Left ventricle myocardium inferior (tissue), 1 donor: Measurements from ENCODE around the gene C20orf173. TPM values are rescaled to one million over a fixed set of nuclear protein-coding genes. Genes with fewer than 3 reads are reported as not detected.
"Not testable (repeated sequence)": the region's sequence is repeated elsewhere in the genome, so short reads cannot be mapped to it uniquely, and the experiment has no call there.

Experiments
- DNase-seq: peaks from one replicate; pipeline ENCODE4 v3.0.0-alpha.2; 2020
- H3K27ac ChIP-seq: fragments of 200-600 bp; replicated peaks from 2 replicates; pipeline ENCODE4 v1.8.0; 2021
- H3K27me3 ChIP-seq: fragments of 200-600 bp; 2 replicates; pipeline ENCODE4 v1.8.0; 2021; ENCODE audit warnings: low read depth
- H3K36me3 ChIP-seq: fragments of 200-600 bp; 2 replicates; pipeline ENCODE4 v1.8.0; 2021
- H3K4me1 ChIP-seq: fragments of 200-600 bp; 2 replicates; pipeline ENCODE4 v1.8.0; 2021
- H3K4me3 ChIP-seq: fragments of 200-600 bp; 2 replicates; pipeline ENCODE4 v1.8.0; 2021; ENCODE audit warnings: mild to moderate bottlenecking, moderate library complexity
- H3K9me3 ChIP-seq: fragments of 200-600 bp; replicated peaks from 2 replicates; pipeline ENCODE4 v1.8.0; 2021
- CTCF ChIP-seq: fragments of 200-600 bp; IDR thresholded peaks from 2 replicates; pipeline ENCODE4 v1.8.0; 2021; ENCODE audit warnings: antibody characterized with exemption, mild to moderate bottlenecking, borderline replicate concordance
- intact Hi-C: fragments of 100-400 bp; cut with micrococcal nuclease; formaldehyde crosslinking; loops from one replicate; pipeline ENCODE4 v1.11.0; 2022
- total RNA-seq: library from RNA; stranded (reverse); fragmentation: NEBNext Ultra II Directional; extraction: Animal tissue kit (Norgen Biotek cat#: 25700); gene quantifications from one replicate; pipeline ENCODE4 v1.2.1, GENCODE V29; 2021
- donor health status: DM: no; HTN: yes; CAD: no; lungs with severe emphysema.

Gene C20orf173
- total RNA-seq, 1 donor from 2014 or later, result not detected

GRCh38 chr20:35551503-35551902 is 22.1 kb upstream of the C20orf173 start:
- DNase-seq, result no peak
- Histone ChIP-seq H3K27ac (no peak overlapping the region), H3K36me3 (peaks cover 85% of the 10 kb centered on the region), H3K9me3 (no peaks in the 10 kb centered on the region), H3K4me3 (no peak overlapping the region), H3K27me3 (no peaks in the 10 kb centered on the region), H3K4me1 (no peaks in the 10 kb centered on the region)
- TF ChIP-seq CTCF, result no peak
- intact Hi-C loops, result no loop called here

- no peak for DNase-seq
- intact Hi-C loops, result no loop called here
- no peaks in the 10 kb centered on the region for H3K9me3 ChIP-seq
- H3K27me3 ChIP-seq, result no peaks in the 10 kb centered on the region
- H3K4me3 ChIP-seq, result no peak overlapping the region
- H3K4me1 ChIP-seq, result peaks cover 8% of the 10 kb centered on the region
- TF ChIP-seq CTCF, result no peak
- H3K36me3 ChIP-seq, result peaks cover 67% of the 10 kb centered on the region
- H3K27ac ChIP-seq, result no peak overlapping the region
These were observed 17.9 kb upstream of the C20orf173 start for GRCh38 chr20:35547329-35547728.

- H3K4me3 ChIP-seq, result no peak overlapping the region
- no peak for DNase-seq
- no peaks in the 10 kb centered on the region for H3K27me3 ChIP-seq
- no peaks in the 10 kb centered on the region for H3K9me3 ChIP-seq
- no peak overlapping the region for H3K27ac ChIP-seq
- H3K4me1 ChIP-seq, result peaks cover 18% of the 10 kb centered on the region
- TF ChIP-seq CTCF, result no peak
- intact Hi-C loops, result no loop called here
- peaks cover 55% of the 10 kb centered on the region for H3K36me3 ChIP-seq
These were observed 16.7 kb upstream of the C20orf173 start for GRCh38 chr20:35546127-35546526.

GRCh38 chr20:35544941-35545340 is 15.5 kb upstream of the C20orf173 start:
- H3K9me3 ChIP-seq, DNase-seq, H3K27ac ChIP-seq, H3K27me3 ChIP-seq, intact Hi-C loops, H3K4me3 ChIP-seq: not testable (repeated sequence)
- Histone ChIP-seq H3K4me1 (peaks cover 20% of the 10 kb centered on the region), H3K36me3 (peaks cover 43% of the 10 kb centered on the region)

DNA sequence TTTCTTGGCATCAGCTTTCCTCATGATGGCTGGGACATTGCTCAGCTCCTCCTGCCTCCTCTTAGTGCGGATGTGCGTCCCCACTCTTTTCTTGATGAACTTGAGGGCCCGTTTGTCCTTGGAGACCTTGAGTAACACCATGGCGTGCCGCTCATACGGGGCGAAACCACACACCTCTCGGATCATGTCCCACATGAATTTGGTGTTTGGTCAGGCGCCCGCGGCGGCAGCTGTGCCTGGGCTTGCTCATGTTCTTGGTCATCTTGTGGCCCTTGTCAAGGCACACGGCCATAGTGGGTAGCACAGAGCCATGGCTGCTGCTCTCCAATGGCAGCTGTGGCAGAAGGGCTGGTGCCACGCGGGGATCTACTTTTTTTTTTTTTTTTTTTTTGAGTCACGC is 15.0 kb upstream of the C20orf173 start:
- Histone ChIP-seq H3K9me3 (no peaks in the 10 kb centered on the region), H3K27me3 (no peaks in the 10 kb centered on the region), H3K4me1 (peaks cover 20% of the 10 kb centered on the region), H3K36me3 (peaks cover 38% of the 10 kb centered on the region), H3K4me3 (no peak overlapping the region), H3K27ac (no peak overlapping the region)
- intact Hi-C loops, result no loop called here
- no peak for TF ChIP-seq CTCF
- DNase-seq, result no peak

DNA sequence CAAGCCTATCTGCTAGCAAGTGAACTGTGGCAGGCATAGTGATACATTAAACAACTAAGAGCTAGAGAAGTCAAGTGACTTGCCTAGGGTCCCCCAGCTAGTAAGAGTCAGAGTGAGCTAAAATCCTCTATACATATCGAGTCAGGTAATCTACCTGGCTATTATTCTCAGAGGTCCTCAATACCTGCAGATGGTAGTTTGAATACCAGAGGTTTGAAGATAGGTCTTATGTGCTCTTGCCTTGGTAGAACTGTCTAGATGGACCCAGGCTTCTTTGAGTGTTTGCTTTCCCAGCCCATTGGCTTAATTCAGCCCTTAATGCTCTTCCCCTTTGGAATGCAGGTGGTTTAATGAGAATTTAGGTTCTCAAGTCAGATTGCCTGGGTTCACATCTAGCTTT is 13.5 kb upstream of the C20orf173 start:
- peak overlapping the region; percentile 84 for H3K4me3 ChIP-seq
- no peaks in the 10 kb centered on the region for H3K27me3 ChIP-seq
- TF ChIP-seq CTCF, result no peak
- peaks cover 20% of the 10 kb centered on the region for H3K4me1 ChIP-seq
- peaks cover 23% of the 10 kb centered on the region for H3K36me3 ChIP-seq
- H3K9me3 ChIP-seq, result no peaks in the 10 kb centered on the region
- intact Hi-C loops, result no loop called here
- DNase-seq, result no peak
- no peak overlapping the region for H3K27ac ChIP-seq
